Rectal smooth muscle tissue (tissue), 1 donor: ENCODE measurements around the gene GGCX.

Experiments
- H3K27ac ChIP-seq: one replicate; pipeline ENCODE4 v1.7.0; 2013; ENCODE audit warnings: low read depth, low read length, inconsistent platforms
- H3K27me3 ChIP-seq: one replicate; pipeline ENCODE4 v1.7.0; 2013; ENCODE audit warnings: low read length; ENCODE audit not compliant: control insufficient read depth, insufficient read depth
- H3K36me3 ChIP-seq: one replicate; pipeline ENCODE4 v1.7.0; 2013; ENCODE audit warnings: low read length; ENCODE audit not compliant: control insufficient read depth, insufficient read depth
- H3K4me1 ChIP-seq: one replicate; pipeline ENCODE4 v1.7.0; 2013; ENCODE audit warnings: low read length; ENCODE audit not compliant: control insufficient read depth, insufficient read depth
- H3K4me3 ChIP-seq: one replicate; pipeline ENCODE4 v1.7.0; 2013; ENCODE audit warnings: low read length
- H3K9ac ChIP-seq: one replicate; pipeline ENCODE4 v1.7.0; 2013; ENCODE audit warnings: low read length

GGCX gene

DNA sequence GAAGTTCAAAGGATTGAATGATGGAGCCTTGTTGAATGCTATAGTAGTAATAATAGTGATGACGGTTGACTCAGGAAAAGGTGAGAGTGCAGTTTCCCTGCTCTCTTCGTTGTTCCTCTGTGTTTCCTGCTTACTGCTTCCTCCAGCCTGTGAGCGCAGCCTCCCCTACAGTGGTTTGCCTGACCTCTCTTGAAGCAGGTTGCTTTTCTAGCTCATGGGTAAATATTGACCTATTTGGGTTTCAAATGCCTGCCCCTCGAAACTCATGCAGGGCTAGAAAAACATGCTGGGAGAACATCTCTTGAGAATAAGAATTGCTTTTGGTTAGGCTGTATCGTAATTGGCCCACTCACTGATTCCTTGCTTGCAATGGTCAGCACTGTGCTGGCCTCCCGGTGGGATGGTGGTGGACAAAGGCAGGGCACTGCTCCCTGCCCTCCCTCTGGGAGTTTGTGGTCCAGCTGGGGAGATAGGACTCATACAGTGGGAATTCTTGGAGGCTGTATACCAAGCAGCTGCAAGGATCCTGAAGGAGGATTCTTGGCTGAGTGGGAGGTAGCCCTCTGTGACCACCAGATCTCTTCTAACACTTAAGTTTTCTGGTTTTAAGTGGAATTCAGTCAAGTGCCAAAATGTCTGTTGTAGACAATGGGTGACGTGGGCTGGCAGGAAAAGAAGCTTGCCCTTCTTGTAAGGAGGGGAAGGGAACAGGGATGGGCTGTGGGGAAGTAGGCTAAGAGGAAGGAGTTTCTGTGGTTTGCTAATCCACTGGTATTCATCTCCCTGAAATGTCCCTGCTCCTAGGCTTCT is 28.9 kb upstream of the GGCX start:
- peaks cover 10% of the 10 kb centered on the region for H3K4me1 ChIP-seq

DNA sequence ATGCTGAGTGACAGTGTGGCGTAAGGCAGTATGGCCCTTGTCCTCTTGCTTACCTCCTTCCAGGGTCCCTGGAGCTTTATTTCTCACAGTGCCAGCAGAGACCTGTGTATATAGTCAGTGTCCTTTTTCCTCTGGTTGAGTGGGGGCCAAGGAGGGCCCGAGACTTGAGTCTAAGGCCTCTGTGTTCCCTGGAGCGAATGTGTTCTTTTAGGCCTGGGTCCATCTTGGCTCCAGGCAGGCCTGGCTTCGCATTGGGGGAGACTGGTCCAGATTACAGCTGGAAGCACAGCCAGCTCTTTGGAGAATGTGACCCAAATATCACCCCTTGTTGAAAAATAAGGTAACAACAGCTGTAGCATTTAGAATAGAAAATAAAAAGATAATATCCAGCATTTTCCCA is 27.9 kb upstream of the GGCX start:
- H3K27ac ChIP-seq: peak overlapping the region; percentile 20
- H3K27me3 ChIP-seq: no peaks in the 10 kb centered on the region
- no peak overlapping the region for H3K9ac ChIP-seq

More for the DNA sequence above, 28.9 kb upstream of the GGCX start:
- no peak overlapping the region for H3K4me3 ChIP-seq
- no peak overlapping the region for H3K9ac ChIP-seq
- H3K36me3 ChIP-seq: no peaks in the 10 kb centered on the region
- H3K27ac ChIP-seq: peak overlapping the region; percentile 41
- H3K27me3 ChIP-seq: no peaks in the 10 kb centered on the region

DNA sequence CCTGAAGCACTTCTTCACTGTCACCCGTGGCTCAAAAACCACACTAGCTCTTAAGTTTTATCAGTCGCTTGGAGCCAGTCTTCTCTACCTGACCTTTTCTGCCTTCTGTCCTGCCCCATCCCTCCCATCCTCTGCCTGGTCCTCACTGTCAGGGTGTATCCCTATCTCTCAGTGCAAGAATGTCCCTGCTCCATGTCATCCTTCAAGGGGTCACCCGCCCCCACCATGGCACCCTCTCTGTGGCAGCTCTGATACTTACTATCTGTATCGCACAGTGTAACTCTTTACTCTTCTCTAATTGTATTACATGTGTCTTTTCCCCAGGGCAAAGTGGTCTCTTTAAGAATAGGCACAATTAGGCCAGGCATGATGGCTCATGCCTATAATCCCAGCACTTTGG is 27.4 kb upstream of the GGCX start:
- H3K27me3 ChIP-seq: no peaks in the 10 kb centered on the region
- H3K27ac ChIP-seq: no peak overlapping the region
- H3K9ac ChIP-seq: no peak overlapping the region
- H3K4me3 ChIP-seq: no peak overlapping the region
- no peaks in the 10 kb centered on the region for H3K36me3 ChIP-seq
- H3K4me1 ChIP-seq: peaks cover 11% of the 10 kb centered on the region

More for the DNA sequence above, 27.9 kb upstream of the GGCX start:
- Histone ChIP-seq H3K4me3 (no peak overlapping the region), H3K4me1 (peaks cover 8% of the 10 kb centered on the region), H3K36me3 (no peaks in the 10 kb centered on the region)

DNA sequence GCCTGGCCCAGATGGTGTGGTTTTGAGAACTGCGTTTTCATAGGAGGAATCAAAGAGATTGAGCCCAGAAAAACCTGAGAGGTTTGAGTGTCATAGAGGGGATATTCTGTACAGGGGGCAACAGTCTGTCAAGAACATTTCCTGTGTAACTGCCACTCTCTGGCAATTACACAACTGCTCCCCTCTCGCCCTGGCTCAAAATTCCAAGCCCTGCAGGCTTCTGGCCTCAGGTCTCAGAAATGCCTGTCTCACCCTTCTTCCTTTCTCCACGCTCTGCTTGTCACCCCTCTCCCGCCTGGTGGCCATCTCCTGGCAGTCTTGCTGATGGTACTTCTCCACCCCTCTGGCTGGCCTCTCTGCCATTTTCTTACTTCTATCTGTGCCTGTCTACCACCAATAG is 26.9 kb upstream of the GGCX start:
- Histone ChIP-seq H3K27ac (no peak overlapping the region), H3K4me1 (peaks cover 11% of the 10 kb centered on the region), H3K9ac (no peak overlapping the region), H3K36me3 (no peaks in the 10 kb centered on the region), H3K4me3 (no peak overlapping the region), H3K27me3 (no peaks in the 10 kb centered on the region)

DNA sequence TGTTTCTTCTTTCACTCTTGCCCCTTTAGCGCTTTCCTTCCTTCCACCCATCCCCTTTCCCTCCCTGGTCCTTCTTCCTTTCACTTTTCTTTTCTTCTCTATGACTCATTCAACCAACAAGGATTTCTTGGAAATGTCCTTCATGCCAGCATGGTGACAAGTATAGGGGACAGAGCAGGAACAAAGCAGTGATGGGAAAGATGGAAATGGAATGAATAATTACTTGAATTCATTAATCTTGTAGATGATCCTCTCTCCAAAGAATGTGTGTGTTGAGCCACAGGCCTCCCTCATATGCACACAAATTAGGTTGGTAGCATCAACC is 24.4 kb upstream of the GGCX start:
- H3K9ac ChIP-seq: no peak overlapping the region

DNA sequence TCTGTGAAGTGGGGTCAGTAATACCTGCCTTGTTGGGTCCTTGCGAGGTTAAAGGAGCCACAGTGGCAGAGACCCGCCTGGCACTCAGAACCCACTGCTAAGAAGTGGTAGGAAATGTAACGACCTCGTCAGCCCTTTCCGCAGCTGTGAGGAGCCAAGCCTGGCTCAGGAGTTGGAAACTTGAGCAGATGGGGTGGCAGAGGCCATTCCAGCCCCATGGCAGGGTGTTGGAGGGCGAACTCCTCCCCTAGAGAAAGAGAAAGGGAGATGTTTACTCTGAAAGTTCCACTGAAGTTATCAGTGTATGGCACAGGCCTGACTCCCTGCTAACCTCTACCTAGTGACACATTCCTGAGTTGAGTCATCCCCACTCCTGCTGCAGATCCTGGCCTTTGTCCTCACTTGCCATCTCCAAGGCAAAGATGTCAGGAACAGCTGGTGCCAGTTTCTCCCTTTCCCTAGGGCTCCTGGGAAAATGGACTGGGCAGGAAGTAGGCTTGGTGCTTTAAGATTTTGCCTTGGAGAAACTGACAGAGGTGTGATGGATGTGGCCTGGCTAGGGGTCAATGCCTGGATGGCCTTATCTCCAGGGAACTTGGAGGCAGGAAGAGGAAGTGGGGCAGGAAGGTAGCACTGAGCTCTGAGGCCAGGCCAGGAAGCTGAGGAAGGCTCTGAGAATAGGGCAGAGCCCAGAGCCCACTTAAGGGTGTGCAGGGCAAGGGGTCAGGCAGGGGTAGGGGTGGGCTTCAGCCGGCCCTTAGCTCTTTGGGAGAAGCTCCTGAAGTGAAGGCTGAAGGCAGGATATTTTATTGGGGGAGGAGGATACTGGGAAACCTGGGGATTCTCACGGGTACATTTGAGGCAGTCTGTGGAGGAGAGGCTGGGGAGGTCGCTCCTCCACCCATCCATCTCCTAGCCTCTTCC is 23.8 kb upstream of the GGCX start:
- H3K9ac ChIP-seq: peak overlapping the region; percentile 61
- peaks cover 11% of the 10 kb centered on the region for H3K4me1 ChIP-seq
- H3K27me3 ChIP-seq: no peaks in the 10 kb centered on the region
- H3K36me3 ChIP-seq: peaks cover 2% of the 10 kb centered on the region
- peak overlapping the region; percentile 88 for H3K27ac ChIP-seq
- peak overlapping the region; percentile 75 for H3K4me3 ChIP-seq

More for the DNA sequence above, 24.4 kb upstream of the GGCX start:
- Histone ChIP-seq H3K27me3 (no peaks in the 10 kb centered on the region), H3K36me3 (peaks cover 2% of the 10 kb centered on the region), H3K27ac (peak overlapping the region; percentile 88), H3K4me1 (peaks cover 11% of the 10 kb centered on the region), H3K4me3 (peak overlapping the region; percentile 75)

GRCh38 chr2:85584354-85584856 is 23.1 kb upstream of the GGCX start, which contains the start of gene VAMP5:
VAMP5 (plus strand) TSS chr2:85584431; CDS start chr2:85584491, 60 bp downstream.
- H3K9ac ChIP-seq: peak within 1 kb of the TSS; percentile 61
- peaks cover 2% of the 10 kb centered on the region for H3K36me3 ChIP-seq
- no peaks in the 10 kb centered on the region for H3K27me3 ChIP-seq
- peak within 1 kb of the TSS; percentile 75 for H3K4me3 ChIP-seq
- peak within 1 kb of the TSS; percentile 88 for H3K27ac ChIP-seq
- peaks cover 11% of the 10 kb centered on the region for H3K4me1 ChIP-seq

DNA sequence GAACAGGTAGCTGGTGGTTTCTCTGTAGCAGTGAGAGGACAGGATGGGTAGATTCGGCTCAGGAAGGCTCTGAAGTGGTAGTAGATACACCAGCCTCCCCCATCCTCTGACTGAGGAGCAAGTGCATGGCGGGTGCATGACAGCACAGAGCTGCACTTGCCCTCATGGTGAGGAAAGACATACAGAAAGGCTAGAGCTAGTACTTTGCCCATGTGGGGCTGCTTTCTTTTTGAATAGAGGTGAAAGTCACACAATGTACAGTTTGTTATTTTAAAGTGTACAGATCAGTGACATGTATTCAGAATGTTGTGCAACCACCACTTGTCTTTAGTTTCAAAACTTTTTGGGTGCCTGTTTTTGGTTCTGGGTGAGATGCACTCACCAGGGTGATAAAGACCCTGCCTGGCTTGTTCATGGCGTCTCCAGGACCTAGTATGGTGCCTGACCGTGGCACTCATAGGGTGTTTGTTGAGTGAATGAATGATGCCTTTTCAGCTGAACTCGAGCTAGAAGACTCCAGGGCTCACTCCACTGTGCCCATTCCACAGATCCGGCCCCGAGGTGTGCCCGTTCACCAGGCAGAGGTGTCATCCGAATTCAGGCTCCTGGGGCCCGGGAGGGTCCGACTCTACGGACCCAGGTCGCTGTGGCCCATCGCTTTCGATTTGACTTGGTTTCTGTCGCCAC is 22.5 kb upstream of the GGCX start:
- peak overlapping the region; percentile 88 for H3K27ac ChIP-seq
- H3K4me3 ChIP-seq: peak overlapping the region; percentile 71
- peaks cover 11% of the 10 kb centered on the region for H3K4me1 ChIP-seq
- H3K27me3 ChIP-seq: no peaks in the 10 kb centered on the region
- peaks cover 2% of the 10 kb centered on the region for H3K36me3 ChIP-seq
- peak overlapping the region; percentile 38 for H3K9ac ChIP-seq

- peaks cover 2% of the 10 kb centered on the region for H3K36me3 ChIP-seq
- no peak overlapping the region for H3K9ac ChIP-seq
- H3K27ac ChIP-seq: no peak overlapping the region
- no peak overlapping the region for H3K4me3 ChIP-seq
- peaks cover 11% of the 10 kb centered on the region for H3K4me1 ChIP-seq
- no peaks in the 10 kb centered on the region for H3K27me3 ChIP-seq
Measured at GRCh38 chr2:85582492-85582891, 21.2 kb upstream of the GGCX start.

GRCh38 chr2:85580206-85580605 is 18.9 kb upstream of the GGCX start:
- H3K27ac ChIP-seq: no peak overlapping the region
- H3K36me3 ChIP-seq: peaks cover 2% of the 10 kb centered on the region
- peaks cover 10% of the 10 kb centered on the region for H3K4me1 ChIP-seq
- H3K27me3 ChIP-seq: no peaks in the 10 kb centered on the region
- H3K4me3 ChIP-seq: no peak overlapping the region
- H3K9ac ChIP-seq: no peak overlapping the region

- Histone ChIP-seq H3K36me3 (peaks cover 2% of the 10 kb centered on the region), H3K4me1 (peaks cover 3% of the 10 kb centered on the region), H3K27ac (no peak overlapping the region), H3K27me3 (no peaks in the 10 kb centered on the region), H3K9ac (no peak overlapping the region), H3K4me3 (peak overlapping the region; percentile 66)
Measured at GRCh38 chr2:85579266-85579935, 18.1 kb upstream of the GGCX start.
